HepG2 (cell line): ENCODE results near the gene ESAM. TPM values are rescaled to one million over a fixed set of nuclear protein-coding genes. Genes with fewer than 3 reads are reported as not detected.

Experiments used
- CBX5 ChIP-seq: sonication (generic); formaldehyde crosslinking; IDR thresholded peaks from 2 replicates; pipeline ENCODE4 v1.4.0; 2020; ENCODE audit warnings: missing genetic modification reagents, borderline replicate concordance
- CERS6 ChIP-seq: sonication (generic); formaldehyde crosslinking; IDR thresholded peaks from 2 replicates; pipeline ENCODE4 v1.5.0; 2020; ENCODE audit warnings: missing genetic modification reagents
- EED ChIP-seq: sonication (generic); formaldehyde crosslinking; IDR thresholded peaks from 2 replicates; pipeline ENCODE4 v1.5.0; 2020; ENCODE audit warnings: mild to moderate bottlenecking, missing genetic modification reagents
- FIP1L1 ChIP-seq: fragments of 200-400 bp; formaldehyde crosslinking; IDR thresholded peaks from 2 replicates; pipeline ENCODE4 v1.6.1; 2018; ENCODE audit warnings: low read depth, mild to moderate bottlenecking, low read length, moderate library complexity, borderline replicate concordance; ENCODE audit not compliant: insufficient read depth
- FOXO1 ChIP-seq: sonication (generic); formaldehyde crosslinking; IDR thresholded peaks from 2 replicates; pipeline ENCODE4 v1.4.0; 2020; ENCODE audit warnings: missing genetic modification reagents
- GATAD2A ChIP-seq: IDR thresholded peaks from 2 replicates; pipeline ENCODE4 v1.6.1; 2016
- KDM2A ChIP-seq: sonication (generic); formaldehyde crosslinking; IDR thresholded peaks from 2 replicates; pipeline ENCODE4 v1.4.0; 2020; ENCODE audit warnings: low read depth, missing genetic modification reagents, borderline replicate concordance
- MED1 ChIP-seq: sonication (generic); formaldehyde crosslinking; IDR thresholded peaks from 2 replicates; pipeline ENCODE4 v1.4.0; 2020; ENCODE audit warnings: missing genetic modification reagents
- MIXL1 ChIP-seq: IDR thresholded peaks from 2 replicates; pipeline ENCODE4 v1.6.1; 2016
- MYNN ChIP-seq: sonication (generic); formaldehyde crosslinking; IDR thresholded peaks from 2 replicates; pipeline ENCODE4 v1.4.0; 2020; ENCODE audit warnings: mild to moderate bottlenecking, low read depth, missing genetic modification reagents
- RBFOX2 ChIP-seq: fragments of 200-400 bp; formaldehyde crosslinking; IDR thresholded peaks from 2 replicates; pipeline ENCODE4 v1.6.1; 2017; ENCODE audit warnings: low read depth, mild to moderate bottlenecking, low read length
- RELA ChIP-seq: sonication (generic); formaldehyde crosslinking; IDR thresholded peaks from 2 replicates; pipeline ENCODE4 v1.4.0; 2020; ENCODE audit warnings: missing genetic modification reagents
- REST ChIP-seq, 2 experiments: IDR thresholded peaks; 2 replicates each; pipeline ENCODE4 v1.6.1; 2011 to 2012; ENCODE audit warnings: low read length in 2 of 2, borderline replicate concordance in 1 of 2, low read depth in 1 of 2, mild to moderate bottlenecking in 1 of 2, moderate library complexity in 1 of 2
- SIN3B ChIP-seq: fragments of 150-350 bp; IDR thresholded peaks from 2 replicates; pipeline ENCODE4 v1.6.1; 2014; ENCODE audit warnings: low read length
- SMAD9 ChIP-seq: sonication (generic); formaldehyde crosslinking; IDR thresholded peaks from 2 replicates; pipeline ENCODE4 v1.5.1; 2020; ENCODE audit warnings: mild to moderate bottlenecking, missing genetic modification reagents
- SPEN ChIP-seq: sonication (generic); formaldehyde crosslinking; IDR thresholded peaks from 2 replicates; pipeline ENCODE4 v1.5.1; 2020; ENCODE audit warnings: low read depth, mild to moderate bottlenecking, missing genetic modification reagents
- SUZ12 ChIP-seq: fragments of 150-350 bp; IDR thresholded peaks from 2 replicates; pipeline ENCODE4 v1.6.1; 2014; ENCODE audit warnings: low read depth, low read length
- TBP ChIP-seq: sonication (generic); formaldehyde crosslinking; IDR thresholded peaks from 2 replicates; pipeline ENCODE4 v1.5.0; 2020; ENCODE audit warnings: missing genetic modification reagents
- TEAD3 ChIP-seq: optimal IDR thresholded peaks from 2 replicates; pipeline ENCODE3; 2016; ENCODE audit warnings: borderline replicate concordance
- TERF1 ChIP-seq: sonication (generic); formaldehyde crosslinking; IDR thresholded peaks from 2 replicates; pipeline ENCODE4 v1.8.0; 2022; ENCODE audit warnings: mild to moderate bottlenecking, missing genetic modification reagents, moderate library complexity
- TP53 ChIP-seq: sonication (generic); formaldehyde crosslinking; conservative IDR thresholded peaks from 2 replicates; pipeline ENCODE4 v1.4.0; 2020; ENCODE audit warnings: missing genetic modification reagents
- ZBTB38 ChIP-seq: sonication (generic); formaldehyde crosslinking; IDR thresholded peaks from 2 replicates; pipeline ENCODE4 v1.5.1; 2020; ENCODE audit warnings: mild to moderate bottlenecking, missing genetic modification reagents
- ZFY ChIP-seq: sonication (generic); formaldehyde crosslinking; IDR thresholded peaks from 2 replicates; pipeline ENCODE4 v1.4.0; 2020; ENCODE audit warnings: missing genetic modification reagents
- ZNF550 ChIP-seq: sonication (generic); formaldehyde crosslinking; IDR thresholded peaks from 2 replicates; pipeline ENCODE4 v1.4.0; 2020; ENCODE audit warnings: mild to moderate bottlenecking, missing genetic modification reagents, borderline replicate concordance
- ZNF598 ChIP-seq: sonication (generic); formaldehyde crosslinking; IDR thresholded peaks from 2 replicates; pipeline ENCODE4 v1.5.1; 2020; ENCODE audit warnings: mild to moderate bottlenecking, missing genetic modification reagents, borderline replicate concordance
- ZNF605 ChIP-seq: sonication (generic); formaldehyde crosslinking; IDR thresholded peaks from 2 replicates; pipeline ENCODE4 v1.8.0; 2022; ENCODE audit warnings: mild to moderate bottlenecking, missing genetic modification reagents
- polyA plus RNA-seq, 8 experiments: library from polyadenylated mRNA; depleted of rRNA in 3 of 8; stranded (reverse) in 7 of 8; unstranded in 1 of 8; fragments of >200 nt; fragmentation: Illumina TruSeq in 4 of 8; extraction: Trizol in 4 of 8; gene quantifications; 2 replicates each; pipeline versions ENCODE4 v1.2.1 to v1.2.3, GENCODE V29; 2011 to 2016; ENCODE audit warnings: low read depth in 4 of 8, missing spikeins in 1 of 8, mixed read lengths in 1 of 8; ENCODE audit not compliant: insufficient read depth in 1 of 8
- total RNA-seq, 5 experiments: library from RNA; depleted of rRNA; stranded (reverse); fragments of >200 nt; fragmentation: Illumina TruSeq; extraction: Trizol; gene quantifications; 2 replicates each; pipeline ENCODE4 v1.2.3, GENCODE V29; 2016; ENCODE audit warnings: low read depth in 1 of 5

ESAM gene
- total and polyA plus RNA-seq, 2 of the 13 experiments (the other 11 are each of a cell fraction or from before 2014, with no cell fraction given): 1.2 to 6.8 TPM

GRCh38 chr11:124800226-124800929, 38.3 kb upstream of the ESAM start, which contains the start of gene MSANTD2 (continued):
- TF ChIP-seq FIP1L1 (no peak), KDM2A (peak; percentile 81), ZBTB38 (CRISPR knock-in tag) (peak; percentile 54), ZNF598 (peak; percentile 60; the same call in 1 of the 2 replicates), MIXL1 (CRISPR knock-in tag) (no peak), SMAD9 (peak; percentile 89; the same call in 1 of the 2 replicates), FOXO1 (CRISPR knock-in tag) (peak; percentile 58; the same call in 1 of the 2 replicates), TEAD3 (peak; percentile 14), ZNF605 (CRISPR knock-in tag) (peak; percentile 50; the same call in 1 of the 2 replicates), ZFY (CRISPR knock-in tag) (peak; percentile 99), SPEN (CRISPR knock-in tag) (peak; percentile 85), MED1 (CRISPR knock-in tag) (peak; percentile 57), CERS6 (no peak), GATAD2A (CRISPR knock-in tag) (peak; percentile 52; the same call in 1 of the 2 replicates), TERF1 (CRISPR knock-in tag) (peak; percentile 66; the same call in 1 of the 2 replicates), REST (IDR thresholded peaks at IDR 0.05; ENCODE audit: borderline replicate concordance in 1 of 2, low read depth in 1 of 2, low read length in 2 of 2) (peak in 1 of 2 experiments; percentile 44; a peak in 1 of 4 replicates), TBP (CRISPR knock-in tag) (no peak), RELA (CRISPR knock-in tag) (no peak), ZNF550 (CRISPR knock-in tag) (0 out of 2 replicates have a peak, but pooled peaks have one; percentile 82), SIN3B (peak; percentile 52; the same call in 1 of the 2 replicates), RBFOX2 (peak; percentile 98), SUZ12 (no peak), MYNN (CRISPR knock-in tag) (peak; percentile 54; the same call in 1 of the 2 replicates), TP53 (no peak), CBX5 (CRISPR knock-in tag) (peak; percentile 20; the same call in 1 of the 2 replicates), EED (CRISPR knock-in tag) (no peak; the same call in 1 of the 2 replicates)
